ENCODE results near the gene PLD2.

- TF ChIP-seq CTCF (IDR thresholded peaks at IDR 0.05), result no peak
- no peak for TF ChIP-seq ZFX (IDR thresholded peaks at IDR 0.05; ENCODE audit: borderline replicate concordance)
Observed at GRCh38 chr17:4759776-4760236, 47.1 kb upstream of the PLD2 start.

Data from 22Rv1 (cell line).